Eye (tissue), 1 donor: ENCODE measurements around the gene CMTM7.

Experiments used
- DNase-seq: peaks from one replicate; pipeline ENCODE4 v3.0.0-alpha.2; 2015

CMTM7 gene, protein sequence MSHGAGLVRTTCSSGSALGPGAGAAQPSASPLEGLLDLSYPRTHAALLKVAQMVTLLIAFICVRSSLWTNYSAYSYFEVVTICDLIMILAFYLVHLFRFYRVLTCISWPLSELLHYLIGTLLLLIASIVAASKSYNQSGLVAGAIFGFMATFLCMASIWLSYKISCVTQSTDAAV

DNA sequence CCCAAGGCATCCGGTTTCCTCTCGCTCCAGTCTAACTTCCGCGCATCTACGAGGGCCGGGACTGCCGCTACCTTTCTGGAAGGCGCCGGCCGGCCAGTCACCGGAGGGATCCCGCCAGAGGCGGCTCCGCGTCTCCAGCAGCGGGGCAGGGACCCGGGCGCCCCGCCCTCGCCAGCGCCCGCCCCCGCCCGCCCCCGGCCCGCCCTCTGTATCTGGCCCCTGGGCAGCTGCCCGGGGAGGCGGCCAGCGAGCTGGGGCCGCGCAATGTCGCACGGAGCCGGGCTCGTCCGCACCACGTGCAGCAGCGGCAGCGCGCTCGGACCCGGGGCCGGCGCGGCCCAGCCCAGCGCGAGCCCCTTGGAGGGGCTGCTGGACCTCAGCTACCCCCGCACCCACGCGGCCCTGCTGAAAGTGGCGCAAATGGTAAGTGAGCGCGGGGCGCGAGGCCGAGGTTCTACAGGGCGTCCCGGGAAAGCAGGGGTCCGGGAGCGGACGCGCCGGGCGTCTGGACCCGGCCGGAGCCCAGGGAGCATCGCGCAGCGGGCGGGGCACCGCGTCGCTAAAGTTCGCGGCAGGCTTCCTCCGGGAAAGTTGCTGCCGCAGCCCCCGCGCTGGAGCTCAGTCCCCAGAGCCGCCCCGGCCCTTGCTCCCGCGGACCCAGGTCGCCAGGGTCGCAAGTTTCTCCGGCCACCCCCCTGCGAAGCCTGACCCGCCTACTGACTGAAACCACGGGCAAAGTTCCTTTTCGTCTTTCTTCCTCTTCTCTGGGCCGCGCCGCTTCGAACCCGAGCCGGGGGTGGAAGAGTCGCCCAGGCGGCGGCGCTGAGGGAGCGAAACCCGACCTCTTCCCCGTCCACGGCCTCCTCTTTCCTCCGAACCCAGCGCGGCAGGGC is at the start of gene CMTM7:
TSS of gene CMTM7 (plus strand) at position 211 of the 893 bp plus-strand sequence. CDS start at position 265, 54 bp downstream.
- DNase-seq = peak; percentile 81

- DNase-seq = no peak
Measured at GRCh38 chr3:32347343-32348125, 44.1 kb upstream of the CMTM7 start.

DNA sequence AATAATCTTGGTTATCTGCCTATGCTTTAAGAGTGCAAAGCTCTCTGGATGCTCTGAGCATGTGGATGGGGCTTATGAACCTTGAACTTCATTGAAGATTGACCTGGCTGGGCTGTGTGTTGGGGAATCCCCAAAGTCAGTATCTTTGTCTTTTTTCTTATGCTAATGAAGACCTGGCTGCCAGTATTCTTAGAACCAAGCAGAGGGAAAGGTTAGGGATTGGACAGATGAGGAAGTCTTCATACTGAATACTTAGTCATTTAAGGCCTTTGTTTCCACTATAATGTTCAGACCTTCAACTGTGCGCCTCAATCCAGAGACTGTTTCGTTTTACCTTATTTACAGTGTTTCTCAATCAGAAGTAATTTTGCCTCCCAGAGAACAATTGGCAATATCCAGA is 42.5 kb upstream of the CMTM7 start:
- DNase-seq = no peak

DNA sequence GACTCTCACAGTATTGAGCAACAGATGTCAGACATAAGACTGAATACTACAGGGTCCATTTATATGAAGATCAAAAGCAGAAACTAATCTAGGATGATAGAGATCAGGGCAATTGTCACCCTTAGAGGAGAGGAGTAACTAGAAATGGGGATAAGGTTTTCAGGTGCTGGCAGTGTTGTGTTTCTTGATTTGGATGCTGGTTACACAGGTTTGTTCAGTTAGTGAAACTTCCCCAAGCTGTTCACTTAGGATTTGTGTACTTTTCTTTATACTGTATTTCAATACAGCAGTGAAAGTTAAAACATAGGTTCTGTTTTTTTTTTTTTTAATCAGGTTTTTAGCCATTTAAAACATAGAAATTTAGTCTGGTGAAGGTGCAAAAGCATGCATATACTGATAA is 39.1 kb upstream of the CMTM7 start:
- no peak for DNase-seq

DNA sequence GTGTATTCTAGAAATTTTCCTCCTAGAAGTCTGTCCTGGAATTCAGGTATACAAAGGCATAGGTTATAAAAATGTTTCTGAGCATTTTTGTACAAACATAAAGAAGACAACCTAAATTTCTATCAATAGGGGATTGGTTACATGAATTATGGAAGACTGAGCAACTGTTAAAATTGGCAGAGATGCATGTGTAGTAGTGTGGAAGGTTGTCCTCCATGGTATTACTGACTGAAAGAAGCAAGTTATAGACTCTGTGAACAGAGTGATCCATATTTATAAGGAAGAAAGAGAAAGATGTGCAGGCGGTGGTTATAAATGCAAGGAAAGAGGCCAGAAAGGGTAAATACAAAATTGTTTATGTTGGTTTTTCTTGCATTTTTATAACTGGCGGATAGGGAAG is 38.3 kb upstream of the CMTM7 start:
- DNase-seq = no peak

DNA sequence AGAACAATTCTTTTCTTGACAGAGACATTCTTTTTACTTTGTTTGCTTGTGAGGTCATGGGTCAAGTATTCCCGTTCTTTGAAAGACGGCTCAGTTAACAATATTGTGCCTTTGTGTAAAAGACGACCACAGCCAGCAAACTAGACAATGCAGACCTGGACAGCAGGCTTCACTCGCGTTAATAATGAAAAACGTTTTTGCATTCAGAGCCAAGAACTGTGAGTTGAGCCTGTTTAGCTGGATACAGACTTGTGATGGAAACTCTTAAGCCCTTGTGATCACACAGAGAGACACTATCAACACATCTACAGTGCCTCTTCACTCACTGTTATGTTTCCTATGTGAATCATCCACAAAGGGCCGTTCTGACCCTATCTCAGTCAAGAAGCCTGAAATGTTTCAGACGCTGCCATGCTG is 37.3 kb upstream of the CMTM7 start:
- DNase-seq = peak; percentile 78

GRCh38 chr3:32355751-32356291 is 35.8 kb upstream of the CMTM7 start:
- no peak for DNase-seq

DNA sequence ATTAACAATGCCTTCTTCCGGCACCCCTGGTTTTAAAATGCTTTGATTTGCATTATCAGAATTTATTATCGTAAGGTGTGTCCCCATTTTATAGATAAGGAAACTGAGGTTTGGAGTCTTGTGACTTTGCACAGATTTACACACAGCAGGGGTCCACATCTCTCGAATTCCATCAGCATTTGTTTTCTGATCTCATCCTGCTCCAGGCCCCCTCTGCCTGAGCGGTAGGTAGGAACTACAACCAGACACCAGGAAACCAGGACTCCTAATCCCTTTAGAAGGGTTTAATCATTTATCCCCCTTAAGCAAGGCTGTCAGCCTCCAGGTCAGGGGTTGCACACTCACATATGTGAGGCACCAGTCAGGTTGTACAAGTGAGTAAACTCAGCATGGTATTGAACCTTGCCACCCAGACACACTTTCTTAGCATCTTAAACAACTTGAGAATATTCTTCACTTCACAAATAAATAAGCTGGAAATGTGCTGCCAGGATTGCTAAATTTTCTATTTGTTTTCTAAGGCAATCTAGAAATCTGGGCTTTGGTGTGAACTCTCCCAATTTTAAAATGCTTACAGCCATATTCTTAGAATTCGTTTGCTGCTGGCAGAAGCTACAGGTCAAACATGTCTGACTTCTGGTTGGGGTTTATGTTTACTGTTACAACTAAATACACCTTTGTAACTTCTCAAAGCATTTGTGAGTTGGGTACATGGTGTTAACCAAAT is 31.7 kb upstream of the CMTM7 start:
- no peak for DNase-seq

- DNase-seq = no peak
Measured at GRCh38 chr3:32360493-32360827, 31.2 kb upstream of the CMTM7 start.

DNA sequence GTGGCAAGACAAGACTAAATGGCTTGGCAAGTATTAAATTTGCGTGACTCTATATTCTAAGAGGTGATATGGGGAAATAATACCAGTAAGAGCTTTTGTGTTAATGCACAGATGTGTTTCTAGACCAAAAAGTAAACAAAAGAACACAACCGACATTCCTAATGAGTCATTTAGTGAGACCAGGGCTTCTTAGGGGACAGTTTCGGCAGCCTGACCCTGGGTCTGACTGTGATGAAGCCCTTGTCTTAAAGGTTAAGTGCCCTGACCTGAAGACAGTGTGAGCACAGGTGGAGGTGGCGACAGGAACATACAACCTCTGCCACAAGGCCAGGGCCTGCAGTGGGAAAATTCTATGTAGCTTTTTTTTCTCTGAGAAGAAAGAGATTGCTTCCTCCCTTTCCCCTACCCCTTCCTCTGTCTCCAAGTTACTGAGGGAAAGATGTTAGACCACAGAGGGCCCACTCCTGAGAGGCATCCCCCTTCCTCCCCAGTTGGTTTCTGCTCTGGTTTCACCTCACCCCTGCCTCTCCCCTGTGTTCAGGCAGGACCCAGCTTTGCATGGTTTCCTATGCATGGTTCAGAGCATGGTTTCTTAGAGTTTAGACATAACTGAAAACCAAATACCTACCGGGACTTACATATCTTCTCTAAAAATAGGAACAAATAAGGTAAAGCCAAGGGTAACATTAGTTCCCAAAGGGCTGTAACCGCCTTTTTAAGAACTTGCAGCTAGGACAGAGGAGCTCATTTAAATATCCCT is 24.8 kb upstream of the CMTM7 start:
- DNase-seq = no peak

- no peak for DNase-seq
Measured at GRCh38 chr3:32367442-32367841, 24.2 kb upstream of the CMTM7 start.

- no peak for DNase-seq
Measured at GRCh38 chr3:32371461-32372212, 20.0 kb upstream of the CMTM7 start.

GRCh38 chr3:32372213-32372490 is 19.5 kb upstream of the CMTM7 start:
- DNase-seq = no peak

- DNase-seq = no peak
Measured at GRCh38 chr3:32373276-32373675, 18.4 kb upstream of the CMTM7 start.

DNA sequence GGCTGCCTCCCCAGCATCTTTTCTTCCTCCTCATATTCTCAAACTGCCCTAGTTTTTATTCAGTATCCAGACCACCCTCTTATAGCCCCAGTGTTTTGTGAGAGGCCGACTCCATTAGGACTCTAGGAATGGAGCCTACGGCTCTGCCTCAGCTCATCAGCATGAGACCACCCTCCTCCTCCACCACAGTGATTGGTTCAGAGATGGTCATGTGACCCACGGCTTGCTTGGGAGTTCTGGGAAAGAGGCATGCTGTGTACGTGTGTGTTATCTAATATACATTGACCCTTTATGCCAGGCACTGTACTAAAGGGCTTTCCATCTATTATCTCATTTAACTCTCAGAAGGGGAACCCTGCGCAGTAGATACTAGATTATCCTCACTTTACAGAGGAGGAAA is 17.8 kb upstream of the CMTM7 start:
- no peak for DNase-seq

- DNase-seq = peak; percentile 93
Measured at GRCh38 chr3:32374788-32375595, 16.7 kb upstream of the CMTM7 start.

DNA sequence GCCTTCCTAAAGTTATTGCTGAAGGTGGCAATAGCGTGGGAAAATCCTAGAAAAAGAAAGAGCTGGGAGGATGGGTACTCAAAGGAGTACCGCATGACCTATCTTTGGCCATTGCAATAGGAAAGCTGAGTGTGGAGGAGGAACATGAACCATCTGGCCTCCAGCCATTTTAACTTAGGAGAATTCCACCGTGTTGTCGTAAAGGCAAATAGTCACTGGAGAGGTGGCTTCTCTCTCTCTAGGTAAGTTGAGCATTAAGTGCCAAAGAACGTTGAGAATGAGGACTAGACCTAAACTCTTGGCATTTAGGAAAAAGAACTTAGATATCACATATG is 16.1 kb upstream of the CMTM7 start:
- DNase-seq = no peak

GRCh38 chr3:32376115-32376514 is 15.5 kb upstream of the CMTM7 start:
- DNase-seq = no peak

DNA sequence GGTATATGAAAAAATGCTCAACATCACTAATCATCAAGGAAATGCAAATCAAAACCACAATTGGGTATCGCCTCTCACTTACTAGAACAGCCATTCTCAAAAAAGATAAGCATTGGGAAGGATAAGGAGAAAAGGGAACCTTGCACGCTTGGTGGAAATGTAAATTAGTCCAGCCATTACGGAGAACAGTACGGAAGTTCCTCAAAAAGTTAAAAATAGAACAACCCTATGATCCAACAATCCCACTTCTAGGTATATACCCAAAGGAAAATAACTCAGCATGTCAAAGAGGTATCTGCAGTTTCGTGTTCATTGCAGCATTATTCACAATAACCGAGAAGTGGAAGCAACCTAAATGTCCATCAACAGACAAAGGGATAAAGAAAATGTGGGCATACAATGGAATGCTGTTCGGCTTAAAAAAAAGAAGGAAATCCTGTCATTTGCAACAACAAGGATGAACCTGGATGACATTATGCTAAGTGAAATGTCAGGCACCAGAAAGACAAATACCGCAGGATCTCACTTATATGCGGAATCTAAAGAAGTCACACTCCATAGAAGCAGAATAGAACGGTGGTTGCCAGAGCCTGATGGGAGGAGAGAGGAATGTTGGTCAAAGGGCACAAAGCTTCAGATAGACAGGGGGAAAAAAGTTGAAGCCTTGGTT is 11.7 kb upstream of the CMTM7 start:
- no peak for DNase-seq

DNA sequence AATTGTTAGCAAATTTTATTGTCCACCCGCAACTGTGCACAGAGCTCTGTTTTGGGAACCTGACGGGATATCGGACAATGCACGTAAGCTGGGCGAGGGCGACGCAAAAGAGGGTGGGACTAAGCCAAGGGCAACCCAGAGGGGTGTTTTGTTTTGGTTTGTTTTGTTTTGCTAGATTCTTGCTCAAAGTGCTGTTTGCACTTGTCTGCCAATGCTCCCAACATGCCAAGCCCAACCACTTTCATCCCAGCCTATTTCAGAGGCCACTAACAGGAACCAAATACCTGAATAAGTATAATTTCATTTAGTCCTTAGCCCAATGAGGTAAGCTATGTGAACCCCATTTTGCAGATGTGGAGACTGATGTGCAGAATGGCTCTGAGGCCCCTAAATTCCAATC is 9.7 kb upstream of the CMTM7 start:
- DNase-seq = no peak
